ENCODE measurements around the gene COL23A1. TPM values are rescaled to one million over a fixed set of nuclear protein-coding genes. Genes with fewer than 3 reads are reported as not detected.

COL23A1 gene
- total and polyA plus RNA-seq, 2 experiments from 2014 or later, result 1.1 to 5.1 TPM

GRCh38 chr5:178464431-178465048 lies 125.7 kb downstream of the COL23A1 start:
- no peaks in the 10 kb centered on the region for H3K79me2 ChIP-seq
- no peak for DNase-seq (ENCODE audit: low spot score)
- H3K9me2 ChIP-seq (replicated peaks; ENCODE audit: insufficient read depth), result no peaks in the 10 kb centered on the region
- H2AFZ ChIP-seq, result no peak overlapping the region
- H4K20me1 ChIP-seq (ENCODE audit: insufficient read depth, poor library complexity, severe bottlenecking), result no peaks in the 10 kb centered on the region
- no peak overlapping the region for H3K4me2 ChIP-seq
- WGBS (ENCODE audit: low lambda C conversion rate, missing lambda C conversion rate), result 74% methylated on average over 14 of the region's 14 CpGs
- no peaks in the 10 kb centered on the region for H3K36me3 ChIP-seq (replicated peaks; ENCODE audit: insufficient read depth, low read depth)
- no peaks in the 10 kb centered on the region for H3K27me3 ChIP-seq
- no peaks in the 10 kb centered on the region for H3K9me3 ChIP-seq (ENCODE audit: low read depth)
- peaks cover 22% of the 10 kb centered on the region for H3K4me1 ChIP-seq (ENCODE audit: insufficient read depth)
- no peak overlapping the region for H3K4me3 ChIP-seq
- no peak overlapping the region for H3K27ac ChIP-seq
- TF ChIP-seq EZH2 (IDR thresholded peaks at IDR 0.05; ENCODE audit: borderline replicate concordance), result no peak
- TF ChIP-seq CTCF (IDR thresholded peaks at IDR 0.05; ENCODE audit: poor library complexity), result no peak
- no peak for TF ChIP-seq EZH2phosphoT487 (IDR thresholded peaks at IDR 0.05; ENCODE audit: low read depth, severe bottlenecking, unreplicated experiment)

DNA sequence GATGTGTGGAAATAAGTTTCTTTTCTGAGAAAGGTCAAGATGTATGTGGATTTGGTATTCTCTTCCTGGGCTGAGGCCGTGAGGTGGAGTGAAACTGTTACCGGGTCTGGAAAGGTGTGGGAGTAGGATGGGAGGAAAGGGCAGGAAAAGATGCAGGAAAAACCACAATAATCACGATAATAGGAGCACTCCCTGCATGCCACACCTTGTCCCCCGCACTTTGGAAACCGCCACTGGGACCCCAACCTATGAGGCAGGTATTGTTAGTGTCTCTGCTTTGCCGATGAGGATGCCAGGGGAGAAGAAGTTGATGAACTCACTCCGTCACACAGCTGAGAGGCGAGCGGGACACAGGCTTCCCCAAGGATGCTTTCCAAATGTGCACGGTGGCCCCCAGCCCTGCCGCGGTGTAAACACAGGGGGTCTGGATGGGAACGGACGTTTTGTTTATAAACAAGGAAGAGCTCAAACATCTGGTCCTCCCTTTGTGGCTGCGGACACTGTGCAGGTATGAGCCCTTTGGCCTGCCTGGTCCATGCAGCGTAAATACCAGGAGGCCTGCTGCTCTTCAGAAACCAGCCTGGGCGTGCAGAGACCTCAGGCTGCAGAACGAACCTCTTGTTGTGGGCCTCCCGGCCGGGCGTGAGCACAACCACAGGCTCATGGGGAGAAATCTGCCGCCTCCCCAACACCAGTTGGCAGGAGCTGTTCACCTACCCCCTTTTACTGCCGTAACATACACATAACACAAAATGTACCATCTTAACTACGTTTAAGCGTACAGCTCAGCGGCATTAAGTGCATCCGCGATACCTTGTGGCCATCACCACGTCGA lies 126.7 kb downstream of the COL23A1 start:
- Histone ChIP-seq H3K4me1 (ENCODE audit: insufficient read depth) (peaks cover 22% of the 10 kb centered on the region), H3K27me3 (no peaks in the 10 kb centered on the region), H3K4me2 (no peak overlapping the region), H2AFZ (no peak overlapping the region), H3K4me3 (no peak overlapping the region), H3K36me3 (replicated peaks; ENCODE audit: insufficient read depth, low read depth) (no peaks in the 10 kb centered on the region), H4K20me1 (ENCODE audit: insufficient read depth, poor library complexity, severe bottlenecking) (no peaks in the 10 kb centered on the region), H3K9me3 (ENCODE audit: low read depth) (no peaks in the 10 kb centered on the region), H3K79me2 (no peaks in the 10 kb centered on the region), H3K9me2 (replicated peaks; ENCODE audit: insufficient read depth) (no peaks in the 10 kb centered on the region), H3K27ac (no peak overlapping the region)
- no peak for DNase-seq (ENCODE audit: low spot score)
- no peak for TF ChIP-seq EZH2 (IDR thresholded peaks at IDR 0.05; ENCODE audit: borderline replicate concordance)
- no peak for TF ChIP-seq EZH2phosphoT487 (IDR thresholded peaks at IDR 0.05; ENCODE audit: low read depth, severe bottlenecking, unreplicated experiment)
- no peak for TF ChIP-seq CTCF (IDR thresholded peaks at IDR 0.05; ENCODE audit: poor library complexity)
- 71% methylated on average over 30 of the region's 30 CpGs for WGBS (ENCODE audit: low lambda C conversion rate, missing lambda C conversion rate)

DNA sequence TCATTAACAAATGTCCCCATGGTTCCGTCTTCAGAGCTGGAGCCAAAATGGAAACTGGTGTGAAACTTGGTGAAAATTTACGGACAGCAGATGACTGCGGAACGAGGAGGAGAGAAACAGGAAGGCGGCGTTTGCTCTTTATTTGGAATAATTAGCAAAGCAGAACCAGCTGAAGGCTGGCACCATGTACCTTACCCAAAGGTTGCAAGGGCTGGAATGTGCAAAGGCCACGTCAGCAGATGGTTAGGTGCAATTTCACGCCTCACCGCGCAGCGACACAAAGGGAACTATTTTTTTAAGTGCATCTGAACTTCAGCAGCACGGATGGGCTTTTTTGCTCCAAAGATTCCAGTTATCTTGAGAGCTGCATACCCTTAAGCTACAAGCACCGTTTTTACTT lies 127.4 kb downstream of the COL23A1 start:
- Histone ChIP-seq H2AFZ (no peak overlapping the region), H3K4me1 (ENCODE audit: insufficient read depth) (peaks cover 16% of the 10 kb centered on the region), H3K4me2 (no peak overlapping the region), H3K27me3 (no peaks in the 10 kb centered on the region), H4K20me1 (ENCODE audit: insufficient read depth, poor library complexity, severe bottlenecking) (no peaks in the 10 kb centered on the region), H3K27ac (no peak overlapping the region), H3K4me3 (no peak overlapping the region), H3K9me3 (ENCODE audit: low read depth) (no peaks in the 10 kb centered on the region), H3K36me3 (replicated peaks; ENCODE audit: insufficient read depth, low read depth) (no peaks in the 10 kb centered on the region), H3K9me2 (replicated peaks; ENCODE audit: insufficient read depth) (no peaks in the 10 kb centered on the region), H3K79me2 (no peaks in the 10 kb centered on the region)
- 84% methylated on average over 13 of the region's 13 CpGs for WGBS (ENCODE audit: low lambda C conversion rate, missing lambda C conversion rate)
- TF ChIP-seq EZH2phosphoT487 (IDR thresholded peaks at IDR 0.05; ENCODE audit: low read depth, severe bottlenecking, unreplicated experiment), result no peak
- no peak for TF ChIP-seq CTCF (IDR thresholded peaks at IDR 0.05; ENCODE audit: poor library complexity)
- no peak for TF ChIP-seq EZH2 (IDR thresholded peaks at IDR 0.05; ENCODE audit: borderline replicate concordance)
- no peak for DNase-seq (ENCODE audit: low spot score)

Data from hepatocyte (in vitro differentiated cells).